ENCODE data around the gene BMPR1B. TPM values are rescaled to one million over a fixed set of nuclear protein-coding genes. Genes with fewer than 3 reads are reported as not detected.

The BMPR1B gene
- total RNA-seq, 1 experiment from 2014 or later, result 0.35 TPM

GRCh38 chr4:95158626-95159025 lies 400.9 kb downstream of the BMPR1B start:
- no peak overlapping the region for H3K14ac ChIP-seq (ENCODE audit: insufficient read depth, low read length)
- TF ChIP-seq CTCF (conservative IDR thresholded peaks at IDR 0.05), result no peak
- H3K4me1 Mint-ChIP-seq, result peaks cover 24 to 27% of the 10 kb centered on the region in 2 experiments
- H3K27me3 ChIP-seq (ENCODE audit: insufficient read depth, low read length), result no peaks in the 10 kb centered on the region
- no peak overlapping the region for H2BK15ac ChIP-seq (ENCODE audit: low read depth, low read length)
- no peak overlapping the region for H3K18ac ChIP-seq (ENCODE audit: insufficient read length, low read depth, low read length)
- H3K36me3 Mint-ChIP-seq (ENCODE audit: insufficient read depth in 1 of 3, low read depth in 3 of 3), result no peaks in the 10 kb centered on the region; a peak in 1 of 7 replicates
- H3K9me3 Mint-ChIP-seq, result peaks cover 0 to 2% of the 10 kb centered on the region in 2 experiments; a peak in 1 of 5 replicates
- H3K27ac ChIP-seq (ENCODE audit: insufficient read length, low read depth, low read length), result no peak overlapping the region
- H3K23me2 ChIP-seq (ENCODE audit: insufficient read length, low read depth, low read length, poor library complexity, severe bottlenecking), result no peaks in the 10 kb centered on the region
- H4K20me1 ChIP-seq (ENCODE audit: control insufficient read depth, insufficient read depth, insufficient read length), result no peaks in the 10 kb centered on the region
- no peak overlapping the region for H3K4me3 Mint-ChIP-seq
- no peak overlapping the region for H2BK20ac ChIP-seq (ENCODE audit: low read depth, low read length, poor library complexity, severe bottlenecking)
- no peak overlapping the region for H3K4ac ChIP-seq (ENCODE audit: low read depth, low read length)
- H3K9me3 ChIP-seq (ENCODE audit: control insufficient read depth, low read depth, low read length), result no peaks in the 10 kb centered on the region
- H3K79me1 ChIP-seq (ENCODE audit: insufficient read depth, low read depth, low read length, poor library complexity, severe bottlenecking), result no peaks in the 10 kb centered on the region
- peaks cover 4% of the 10 kb centered on the region; the same call in 1 of the 2 replicates for H3K4me1 ChIP-seq (ENCODE audit: insufficient read depth, low read length)
- H3K23ac ChIP-seq (ENCODE audit: insufficient read length, low read depth, low read length), result no peak overlapping the region
- H3K79me2 ChIP-seq (ENCODE audit: insufficient read depth, low read length), result no peaks in the 10 kb centered on the region
- no peak overlapping the region for H3K4me2 ChIP-seq (ENCODE audit: insufficient read depth, insufficient read length, low read length)
- H3K27ac Mint-ChIP-seq, result peak overlapping the region in 1 of 3 experiments; percentile 6; a peak in 1 of 7 replicates
- H2AFZ ChIP-seq (ENCODE audit: low read length), result no peak overlapping the region
- H3K56ac ChIP-seq (ENCODE audit: insufficient read length, low read depth, low read length), result no peak overlapping the region
- no peak overlapping the region for H4K91ac ChIP-seq (ENCODE audit: insufficient read length, low read depth, low read length)
- no peak overlapping the region for H2AK5ac ChIP-seq (ENCODE audit: insufficient read length, low read length)
- H2BK120ac ChIP-seq (ENCODE audit: low read depth, low read length, poor library complexity, severe bottlenecking), result no peak overlapping the region
- H2BK12ac ChIP-seq (ENCODE audit: insufficient read length, low read depth, low read length), result no peak overlapping the region
- no peak for DNase-seq
- no peak overlapping the region for H2BK5ac ChIP-seq (ENCODE audit: insufficient read length, low read length)
- no peak overlapping the region for H3K9ac ChIP-seq (ENCODE audit: extremely low read depth, insufficient read length, low read length)
- WGBS (ENCODE audit: extremely low coverage, insufficient read length, low lambda C conversion rate), result no CpG with 5 or more reads among the region's 2 CpGs
- no peak overlapping the region for H4K5ac ChIP-seq (ENCODE audit: insufficient read length, low read depth, low read length)
- H4K8ac ChIP-seq (replicated peaks; ENCODE audit: insufficient read length, low read depth, low read length), result no peak overlapping the region
- no peak overlapping the region for H3T11ph ChIP-seq (ENCODE audit: low read length)
- no peaks in the 10 kb centered on the region for H3K27me3 Mint-ChIP-seq (ENCODE audit: low read depth)

Data from H9 (cell line).